Stimulated activated CD8-positive, alpha-beta memory T cell treated with anti-CD3 and anti-CD28 coated beads, Interleukin-15, amount 100 ng/mL, for 4 hours (primary cell): ENCODE data around the gene ZC3H7B.
"Not testable (repeated sequence)": the region's sequence is repeated elsewhere in the genome, so short reads cannot be mapped to it uniquely, and the experiment has no call there.

ENCODE experiments used
- DNase-seq, 2 donors: peaks; one replicate each; pipeline ENCODE4 v3.0.0-alpha.2; 2020; ENCODE audit warnings: low read depth in 2 of 2

Gene ZC3H7B

GRCh38 chr22:41286639-41287091 is 14.7 kb upstream of the ZC3H7B start:
- DNase-seq = no peak

GRCh38 chr22:41288245-41288946 is 12.9 kb upstream of the ZC3H7B start:
- DNase-seq = no peak

DNA sequence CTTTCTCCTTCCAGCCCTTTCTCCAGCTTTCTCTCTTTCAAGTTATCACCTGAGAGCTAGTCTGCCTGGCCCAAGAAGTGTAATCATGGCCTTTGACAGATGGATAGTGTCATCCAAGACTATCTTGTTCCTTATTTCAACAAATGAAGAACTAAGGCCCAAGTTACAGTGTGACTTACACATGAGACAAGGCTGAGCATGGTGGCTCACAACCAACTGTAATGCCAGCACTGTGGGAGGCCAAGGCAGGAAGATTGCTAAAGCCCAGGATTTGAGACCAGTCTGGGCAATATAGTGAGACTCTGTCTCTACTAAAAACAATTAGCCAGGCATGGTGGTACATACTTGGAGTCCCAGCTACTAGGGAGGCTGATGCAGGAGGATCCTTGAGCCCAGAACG is 11.7 kb upstream of the ZC3H7B start:
- no peak for DNase-seq

DNA sequence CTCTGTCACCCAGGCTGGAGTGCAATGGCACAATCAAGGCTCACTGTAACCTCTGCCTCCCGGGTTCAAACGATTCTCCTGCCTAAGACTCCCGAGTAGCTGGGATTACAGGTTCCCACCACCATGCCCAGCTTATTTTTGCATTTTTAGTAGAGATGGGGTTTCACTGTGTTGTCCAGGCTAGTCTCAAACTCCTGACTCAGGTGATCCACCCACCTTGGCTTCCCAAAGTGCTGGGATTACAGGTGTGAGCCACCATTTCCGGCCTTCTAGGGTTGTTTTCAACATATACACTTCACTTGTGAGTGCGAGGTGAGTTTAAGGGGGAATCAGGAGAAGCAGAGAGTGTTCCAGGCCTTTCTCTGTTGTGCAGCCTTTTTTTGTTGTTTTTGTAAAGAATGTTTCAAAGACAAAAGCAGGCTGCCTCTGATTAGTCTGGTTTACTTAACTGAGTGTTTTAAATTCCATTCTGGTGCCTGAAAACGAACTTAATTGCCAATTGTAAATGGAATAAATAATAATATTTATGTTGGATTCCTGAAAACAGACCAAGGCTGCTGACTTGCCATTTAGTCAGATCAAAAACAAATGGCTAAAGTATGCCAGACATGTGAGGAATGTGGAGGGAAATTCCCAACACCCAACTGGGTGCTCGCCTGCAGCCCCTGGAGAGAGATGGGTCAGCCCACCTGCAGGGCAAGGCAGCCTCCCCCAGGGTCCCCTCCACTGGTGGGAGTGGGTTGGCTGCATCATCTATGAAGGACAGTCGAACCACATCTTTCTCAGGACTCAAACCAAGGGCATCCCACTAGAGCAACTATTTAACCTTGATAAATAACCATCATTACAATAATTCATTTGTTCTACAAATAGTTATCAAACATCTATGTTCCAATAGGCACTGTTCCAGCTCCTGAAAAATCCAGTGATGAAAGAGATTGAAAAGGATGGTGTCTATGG is 10.8 kb upstream of the ZC3H7B start:
- no peak for DNase-seq

- not testable (repeated sequence) for DNase-seq
Measured at GRCh38 chr22:41294816-41295215, 6.5 kb upstream of the ZC3H7B start.

GRCh38 chr22:41296826-41297667 is 4.3 kb upstream of the ZC3H7B start:
- DNase-seq = no peak

GRCh38 chr22:41300661-41301060 is 664 bp upstream of the ZC3H7B start:
- no peak for DNase-seq

- DNase-seq = no peak
Measured at GRCh38 chr22:41302021-41302767, 869 bp downstream of the ZC3H7B start.

DNA sequence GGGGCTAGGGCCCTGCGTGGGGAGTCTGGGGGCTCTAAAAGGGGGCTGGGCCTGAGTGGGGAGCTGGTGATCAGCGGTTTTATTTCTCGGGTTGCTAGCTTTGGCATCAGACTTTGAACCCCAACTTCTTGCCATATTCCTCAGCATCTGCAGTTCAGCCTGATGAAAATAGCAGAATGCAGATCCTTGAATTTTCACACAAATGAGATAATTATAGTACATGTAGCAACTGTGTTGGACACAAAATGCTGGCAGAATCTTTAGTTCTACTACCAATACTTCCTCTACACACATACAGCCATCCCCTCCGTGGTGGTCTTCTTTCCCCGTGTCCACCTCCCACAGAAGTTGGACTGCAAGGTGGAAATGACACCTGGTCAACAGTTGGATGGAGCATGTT is 1.5 kb downstream of the ZC3H7B start:
- no peak for DNase-seq

- no peak for DNase-seq
Measured at GRCh38 chr22:41305646-41306045, 4.3 kb downstream of the ZC3H7B start.

DNA sequence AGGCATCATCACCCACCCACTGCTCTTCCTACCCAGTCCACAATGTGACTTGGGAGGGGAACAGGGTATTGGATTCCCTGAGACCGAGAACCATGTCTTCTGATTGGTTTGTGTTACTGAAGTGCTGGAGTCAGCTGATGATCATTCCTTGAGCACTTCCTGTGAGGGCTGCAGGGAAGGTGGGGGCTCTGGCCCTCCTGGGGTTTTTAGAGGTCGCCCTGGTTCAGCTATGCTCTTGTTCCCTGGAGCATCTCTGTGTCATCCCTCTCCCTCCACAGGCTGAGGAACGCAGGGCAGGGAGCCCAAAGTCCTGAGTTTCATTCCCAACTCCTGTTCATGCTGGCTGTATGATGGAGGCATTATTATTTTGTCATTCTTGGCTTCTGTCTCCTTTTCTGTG is 6.7 kb downstream of the ZC3H7B start:
- no peak for DNase-seq

GRCh38 chr22:41308544-41308947 is 7.2 kb downstream of the ZC3H7B start:
- DNase-seq = no peak

DNA sequence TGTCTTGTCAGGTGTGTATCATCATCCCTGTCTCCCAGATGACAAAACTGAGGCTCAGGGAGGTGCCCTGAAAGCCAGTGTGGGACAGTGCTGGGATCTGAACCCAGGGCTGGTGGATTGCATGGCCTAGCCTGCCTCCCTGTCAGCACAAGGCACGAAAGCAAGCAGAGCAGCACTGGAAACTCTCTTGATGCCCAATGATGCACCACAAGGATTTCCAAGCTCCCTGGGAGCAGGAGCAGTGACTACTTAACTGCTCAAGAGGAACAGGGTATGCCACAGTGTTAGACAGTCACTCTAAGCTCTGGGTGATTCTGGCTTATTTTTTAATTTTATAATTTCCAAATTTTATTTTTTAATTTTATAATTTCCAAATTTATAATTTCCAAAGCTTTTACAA is 9.0 kb downstream of the ZC3H7B start:
- no peak for DNase-seq

- DNase-seq = no peak
Measured at GRCh38 chr22:41311487-41311886, 10.2 kb downstream of the ZC3H7B start.

- DNase-seq = no peak
Measured at GRCh38 chr22:41314821-41315220, 13.5 kb downstream of the ZC3H7B start.

DNA sequence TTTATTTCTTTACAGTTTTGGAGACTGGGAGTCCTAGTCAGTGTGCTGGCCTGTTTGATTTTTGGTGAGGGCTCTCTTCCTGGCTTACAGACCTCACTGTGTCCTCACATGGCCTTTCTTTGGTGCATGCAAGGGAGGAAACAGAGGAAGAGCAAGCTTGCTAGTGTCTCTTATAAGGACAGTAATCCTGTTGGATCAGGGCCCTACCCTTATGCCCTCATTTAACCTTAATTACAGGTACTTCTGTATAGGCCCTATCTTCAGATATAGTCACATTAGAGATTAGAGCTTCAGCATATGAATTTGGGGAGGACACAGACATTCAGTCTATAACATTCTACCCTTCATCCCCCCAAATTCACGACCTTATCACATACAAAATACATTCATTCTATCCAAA is 14.3 kb downstream of the ZC3H7B start:
- no peak for DNase-seq

DNA sequence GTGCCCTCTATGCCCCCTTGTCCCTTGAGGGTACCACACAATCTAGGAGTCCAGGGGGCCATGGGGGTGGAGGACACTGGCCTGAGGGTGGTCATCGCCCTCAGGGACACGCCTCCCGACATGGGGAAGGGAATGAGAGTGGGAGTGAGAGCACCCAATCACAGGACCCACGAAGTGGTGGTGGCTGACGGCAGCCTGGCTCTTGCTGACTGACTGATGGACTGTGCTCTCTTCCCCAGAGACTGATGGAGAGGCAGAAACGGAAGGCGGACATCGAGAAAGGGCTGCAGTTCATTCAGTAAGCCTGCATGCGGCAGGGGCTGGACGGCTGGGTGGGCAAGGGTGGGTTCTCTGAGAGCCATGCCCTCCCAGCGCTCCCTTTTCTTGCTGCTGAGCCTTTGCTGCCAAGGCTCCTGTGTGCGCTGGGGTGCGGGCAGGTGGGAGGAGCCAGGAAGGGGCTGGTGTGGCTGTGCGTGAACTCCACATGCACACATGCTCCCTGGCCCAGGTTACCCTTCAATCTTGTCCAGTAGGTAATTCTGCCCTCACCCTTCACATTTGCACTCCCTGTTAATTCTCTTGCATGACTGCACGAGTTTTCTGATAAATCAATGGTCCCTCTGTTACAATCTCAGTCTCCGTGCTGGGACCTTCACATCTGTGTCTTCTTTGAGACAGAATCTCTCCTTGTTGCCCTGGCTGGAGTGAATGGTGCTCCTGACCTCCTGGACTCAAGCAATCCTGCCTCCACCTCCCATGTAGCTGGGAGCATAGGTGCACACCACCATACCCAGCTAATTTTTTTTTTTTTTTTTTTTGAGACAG is 19.3 kb downstream of the ZC3H7B start:
- DNase-seq = no peak

DNA sequence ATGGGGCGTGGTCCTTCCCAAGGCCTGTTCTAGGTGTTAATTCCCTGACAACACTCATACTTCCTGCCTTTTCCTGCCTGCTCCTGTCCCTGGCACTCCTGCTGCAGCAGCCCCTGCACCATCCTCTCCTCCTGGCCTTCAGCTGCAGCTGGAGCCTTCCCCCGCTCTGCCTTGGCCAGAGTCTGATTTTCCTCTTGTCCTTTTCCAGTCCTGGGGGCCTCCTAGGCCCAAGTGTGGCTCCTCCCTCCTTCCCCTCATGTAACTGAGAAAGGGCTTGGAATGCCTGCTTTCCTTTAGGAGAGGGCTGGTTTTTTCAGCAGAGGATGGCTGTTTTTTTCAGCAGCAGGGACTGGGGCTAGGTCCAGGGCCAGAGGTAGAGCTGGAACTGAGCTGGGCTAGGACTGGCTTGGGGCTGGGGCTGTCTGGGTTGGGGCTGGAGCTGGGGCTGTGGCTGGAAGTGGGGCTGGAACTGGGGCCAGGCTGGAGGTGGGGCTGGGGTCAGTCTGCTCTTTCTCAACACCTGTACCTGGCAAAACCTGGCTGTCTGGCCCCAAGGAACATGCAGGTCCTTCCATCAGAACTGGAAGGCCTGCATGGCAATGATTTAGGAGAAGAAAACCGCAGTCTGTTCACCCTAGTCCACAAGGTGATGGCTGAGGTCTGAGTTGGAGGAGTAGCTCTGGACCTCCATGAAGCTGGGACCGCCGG is 23.6 kb downstream of the ZC3H7B start:
- no peak for DNase-seq

DNA sequence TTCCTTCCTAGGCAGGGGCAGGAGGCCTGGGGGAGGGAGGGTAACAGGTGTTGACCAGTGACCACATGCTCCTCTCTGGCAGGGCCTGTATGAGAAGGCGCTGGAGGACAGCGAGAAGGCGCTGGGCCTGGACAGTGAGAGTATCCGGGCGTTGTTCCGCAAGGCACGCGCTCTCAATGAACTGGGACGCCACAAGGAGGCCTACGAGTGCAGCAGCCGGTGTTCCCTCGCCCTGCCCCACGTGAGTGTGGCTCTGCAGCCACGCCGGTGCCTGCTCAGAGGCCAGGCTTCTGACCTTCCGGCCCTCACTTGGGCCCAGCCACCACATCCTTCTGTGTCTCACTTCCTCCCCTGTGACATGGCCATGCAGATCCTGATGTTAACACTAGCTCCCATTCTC is 25.8 kb downstream of the ZC3H7B start:
- no peak for DNase-seq

DNA sequence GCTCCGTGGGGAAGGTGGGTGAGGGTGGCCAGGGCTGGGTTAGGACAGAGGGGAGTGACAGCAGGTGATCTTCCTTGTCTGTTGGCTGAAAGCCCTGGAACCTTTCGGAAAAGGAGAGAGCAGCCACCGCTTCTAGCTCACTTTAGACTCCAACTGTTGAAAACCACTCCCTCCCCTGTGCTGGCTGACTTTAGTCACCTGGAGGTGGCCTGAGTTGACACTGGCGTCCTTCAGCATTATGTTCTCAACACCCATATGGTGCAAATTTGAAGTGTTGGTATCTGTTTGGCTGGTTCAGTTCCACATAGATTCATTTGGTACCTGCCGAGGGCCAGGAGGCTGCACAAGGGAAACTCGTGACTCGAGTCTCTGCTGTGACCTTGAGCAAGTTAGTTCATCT is 28.8 kb downstream of the ZC3H7B start:
- no peak for DNase-seq
